GM19023 (cell line): ENCODE results near the gene INF2.
"Not testable (repeated sequence)": the region's sequence is repeated elsewhere in the genome, so short reads cannot be mapped to it uniquely, and the experiment has no call there.

ENCODE experiments used
- ATAC-seq: cut with Tn5 transposase; IDR thresholded peaks from one replicate; pipeline ENCODE4 v1.9.1; 2021; ENCODE audit warnings: mild to moderate bottlenecking, moderate library complexity; ENCODE audit not compliant: unreplicated experiment

Gene INF2

GRCh38 chr14:104689109-104689880 lies at the start of gene INF2:
Gene INF2 (plus strand): TSS chr14:104689618. CDS start chr14:104701366, 11,748 bp downstream.
- ATAC-seq: peak; percentile 51

DNA sequence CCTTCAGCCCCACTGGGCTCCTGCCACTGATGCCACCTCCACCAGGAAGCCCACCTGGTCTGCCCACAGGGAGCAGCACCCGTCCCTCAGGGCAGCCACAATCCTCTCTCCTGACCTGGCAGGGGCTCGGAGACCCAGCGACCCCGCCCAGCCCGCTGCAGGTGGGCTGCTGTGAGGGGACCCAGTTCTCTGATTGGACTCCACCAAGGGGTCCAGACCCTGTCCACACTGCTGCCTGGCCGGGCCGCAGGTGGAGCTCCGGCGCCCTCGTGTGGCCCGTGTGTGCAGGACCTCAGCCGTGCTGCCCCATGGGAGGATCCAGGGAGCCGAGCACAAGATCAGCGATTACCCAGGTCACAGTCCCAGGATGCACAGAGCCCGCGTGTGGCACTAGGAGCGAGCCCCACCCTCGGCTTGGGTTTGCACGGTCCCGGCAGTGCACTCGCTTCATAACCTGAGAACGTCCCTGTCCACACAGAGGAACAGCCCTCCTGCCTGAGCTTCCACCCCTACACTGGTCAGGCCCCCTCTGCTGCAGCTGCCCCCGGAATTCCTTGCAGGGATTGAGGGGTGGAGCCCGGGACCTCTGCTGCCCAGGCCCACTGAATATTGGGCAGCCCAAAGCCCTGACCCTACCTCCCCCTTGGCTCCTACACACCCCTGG lies 49.4 kb upstream of the INF2 start:
- no peak for ATAC-seq

- ATAC-seq: no peak
Observed at GRCh38 chr14:104640681-104641080, 48.7 kb upstream of the INF2 start.

- no peak for ATAC-seq
Observed at GRCh38 chr14:104641753-104642539, 47.5 kb upstream of the INF2 start.

DNA sequence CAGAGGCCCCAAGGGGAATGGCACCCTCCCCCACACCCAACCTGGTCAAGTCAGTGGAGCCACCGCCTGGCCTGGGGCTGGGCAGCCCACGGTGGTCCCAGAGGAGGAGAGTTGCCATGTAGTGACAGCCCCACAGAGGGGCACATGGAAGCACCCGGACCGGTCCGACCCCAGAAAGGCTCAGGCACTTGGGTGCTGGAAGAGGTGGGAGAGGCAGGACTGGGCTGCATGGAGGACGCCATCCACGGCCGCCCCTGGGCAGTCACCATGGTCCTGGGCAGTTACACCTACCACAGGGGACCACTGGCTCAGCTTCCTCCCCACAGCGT lies 46.9 kb upstream of the INF2 start:
- no peak for ATAC-seq

- no peak for ATAC-seq
Observed at GRCh38 chr14:104643306-104643705, 46.1 kb upstream of the INF2 start.

- no peak for ATAC-seq
Observed at GRCh38 chr14:104644091-104644635, 45.3 kb upstream of the INF2 start.

- no peak for ATAC-seq
Observed at GRCh38 chr14:104644656-104645378, 44.6 kb upstream of the INF2 start.

DNA sequence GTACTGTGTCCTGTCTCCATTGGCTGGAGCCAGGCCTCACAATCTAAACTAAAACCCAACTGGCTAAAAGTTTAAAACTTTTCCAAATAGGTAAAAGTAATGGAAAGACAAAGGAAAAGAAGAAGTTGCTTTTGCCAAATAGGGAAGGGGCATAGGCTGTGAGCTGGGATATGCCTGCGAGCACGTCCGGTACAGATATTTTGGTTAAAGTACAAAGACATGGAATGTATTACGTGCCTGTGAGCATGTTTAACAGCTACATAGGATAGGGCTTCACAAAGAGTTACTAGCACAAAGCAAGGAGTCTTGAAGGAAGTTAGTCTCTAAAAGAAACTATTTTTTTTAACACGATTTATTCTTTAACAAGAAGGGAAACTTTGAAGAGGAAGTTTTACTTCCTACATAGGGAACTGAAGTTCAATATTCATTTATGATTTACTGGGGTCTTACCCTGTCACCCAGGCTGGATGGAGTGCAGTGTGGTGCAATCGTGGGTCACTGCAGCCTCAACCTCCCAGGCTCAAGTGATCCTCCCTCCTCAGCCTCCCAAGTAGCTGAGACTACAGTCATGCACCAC lies 41.9 kb upstream of the INF2 start:
- no peak for ATAC-seq

DNA sequence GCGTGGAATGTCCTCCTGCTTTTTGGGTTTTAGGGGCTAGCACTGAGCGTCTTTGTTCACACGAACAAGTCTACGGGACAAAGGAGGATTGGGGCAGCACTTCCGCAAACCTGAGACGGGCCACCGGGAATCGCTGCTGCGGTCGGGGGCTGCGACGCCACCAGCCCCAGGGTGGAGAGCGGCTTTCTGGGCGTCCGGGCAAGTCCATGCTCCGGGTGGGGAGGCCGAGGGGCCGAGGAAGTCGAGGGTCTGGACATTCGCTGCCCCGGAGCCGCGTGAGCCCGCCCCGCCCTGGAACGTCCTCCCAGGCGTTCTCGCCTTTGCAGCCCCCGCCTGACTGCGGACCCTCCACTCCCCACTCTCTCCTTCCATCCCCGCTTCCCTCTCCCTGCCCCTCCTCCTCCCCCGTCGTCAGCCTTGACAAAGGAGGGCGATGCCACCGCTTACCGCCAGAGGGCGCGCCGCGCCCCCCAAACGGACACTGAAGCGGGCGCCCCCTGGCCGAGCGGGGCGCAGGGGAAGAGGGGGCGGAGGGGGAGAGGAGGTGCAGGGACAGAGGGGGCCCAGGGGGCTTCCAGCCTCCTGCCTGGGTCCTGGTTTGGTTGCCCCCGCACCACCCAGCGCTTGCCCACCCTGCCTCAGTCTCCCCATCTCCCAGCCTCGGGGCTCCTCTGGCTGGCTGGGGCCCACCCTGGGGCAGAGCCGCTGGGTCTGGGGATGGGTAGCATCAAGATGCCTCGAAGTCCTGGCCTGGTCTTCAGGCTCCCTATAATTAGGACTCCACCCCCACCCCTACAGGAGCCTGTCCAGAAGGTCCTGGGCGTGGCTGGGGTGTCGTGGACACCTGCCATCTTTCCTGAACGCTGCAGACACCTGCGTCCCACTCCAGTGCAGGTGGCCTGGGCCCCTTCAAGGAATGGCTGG lies 39.1 kb upstream of the INF2 start:
- ATAC-seq: peak; percentile 62

DNA sequence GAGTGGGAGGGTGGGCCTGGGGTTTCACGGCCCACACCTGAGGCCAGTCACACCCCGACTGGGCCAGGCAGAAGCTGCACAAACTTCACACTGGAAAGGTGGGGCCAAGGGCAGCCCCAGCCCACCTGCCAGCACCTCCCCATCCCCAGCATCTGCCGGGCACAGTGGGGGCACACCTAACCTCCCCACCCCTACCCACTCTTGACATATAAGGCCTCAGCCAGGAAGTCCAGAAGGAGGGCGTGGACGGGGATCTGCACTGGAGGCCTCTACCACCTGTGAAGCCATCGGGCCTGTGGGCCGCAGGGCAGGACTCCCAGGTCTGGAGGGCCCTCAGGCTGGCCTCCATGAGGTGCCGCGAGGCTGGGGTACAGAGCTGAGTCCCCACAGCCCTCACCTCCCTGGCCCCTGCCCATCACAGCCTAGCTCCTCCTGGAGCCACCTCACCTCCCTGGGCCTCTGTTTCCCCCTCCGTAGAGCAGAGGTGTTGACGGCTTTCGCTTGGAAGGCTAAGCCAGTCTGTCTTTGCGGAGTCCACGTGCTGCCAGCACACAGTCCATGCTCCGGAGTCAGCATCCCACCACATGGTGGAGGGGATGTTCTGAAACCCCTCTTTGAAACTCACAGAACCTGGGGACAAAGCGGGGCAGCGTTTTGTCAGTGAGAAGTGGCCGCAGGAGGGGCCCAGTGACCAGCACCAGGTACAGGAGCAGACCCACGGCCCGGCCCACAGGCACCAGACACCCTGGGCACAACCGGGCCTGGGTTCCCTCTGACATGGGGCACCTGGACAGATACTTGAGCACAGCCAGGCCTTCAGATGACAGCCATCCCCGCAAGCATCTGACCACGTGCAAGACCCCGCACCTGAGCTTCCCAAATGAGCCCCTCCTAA lies 38.2 kb upstream of the INF2 start:
- no peak for ATAC-seq

DNA sequence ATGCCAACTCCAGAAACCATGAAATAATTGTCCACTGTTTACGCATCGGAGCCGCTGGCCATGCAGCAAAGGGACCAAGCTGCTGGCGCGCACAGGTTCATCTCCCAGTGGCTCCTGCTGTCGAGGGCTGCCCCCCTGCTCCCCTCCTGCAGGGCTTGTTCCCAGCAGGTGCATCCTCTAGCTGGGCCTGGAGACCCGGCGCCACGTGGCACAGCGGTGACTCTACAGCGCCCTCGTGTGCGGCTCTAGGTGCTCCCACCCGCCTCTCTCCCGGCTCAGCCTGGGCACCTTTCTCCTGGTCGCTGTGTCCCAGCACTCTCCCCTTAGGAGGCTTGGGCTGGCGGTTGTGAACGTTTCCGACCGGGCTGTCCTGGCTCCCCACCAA lies 37.5 kb upstream of the INF2 start:
- ATAC-seq: no peak

DNA sequence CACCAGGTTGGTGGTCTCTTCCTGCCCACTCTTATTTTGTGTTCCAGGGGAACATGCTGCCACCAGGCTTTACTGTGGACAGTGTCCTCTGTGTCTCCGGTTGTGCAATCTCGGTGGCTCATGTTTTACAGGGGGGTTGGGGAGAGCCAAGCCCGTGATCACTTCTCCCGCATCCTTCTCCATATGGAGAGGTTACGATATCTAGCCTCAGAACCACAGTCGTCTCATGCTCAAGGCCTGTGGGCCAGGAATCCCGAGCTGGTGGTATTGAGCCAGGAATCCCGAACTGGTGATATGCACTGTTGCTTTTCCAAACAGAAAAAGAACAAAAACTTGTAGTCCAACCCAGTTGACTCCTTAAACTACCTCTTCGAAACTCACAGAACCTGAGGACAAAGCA lies 37.0 kb upstream of the INF2 start:
- no peak for ATAC-seq

GRCh38 chr14:104653130-104653920 lies 36.1 kb upstream of the INF2 start:
- ATAC-seq: not testable (repeated sequence)

- no peak for ATAC-seq
Observed at GRCh38 chr14:104654119-104654518, 35.3 kb upstream of the INF2 start.

DNA sequence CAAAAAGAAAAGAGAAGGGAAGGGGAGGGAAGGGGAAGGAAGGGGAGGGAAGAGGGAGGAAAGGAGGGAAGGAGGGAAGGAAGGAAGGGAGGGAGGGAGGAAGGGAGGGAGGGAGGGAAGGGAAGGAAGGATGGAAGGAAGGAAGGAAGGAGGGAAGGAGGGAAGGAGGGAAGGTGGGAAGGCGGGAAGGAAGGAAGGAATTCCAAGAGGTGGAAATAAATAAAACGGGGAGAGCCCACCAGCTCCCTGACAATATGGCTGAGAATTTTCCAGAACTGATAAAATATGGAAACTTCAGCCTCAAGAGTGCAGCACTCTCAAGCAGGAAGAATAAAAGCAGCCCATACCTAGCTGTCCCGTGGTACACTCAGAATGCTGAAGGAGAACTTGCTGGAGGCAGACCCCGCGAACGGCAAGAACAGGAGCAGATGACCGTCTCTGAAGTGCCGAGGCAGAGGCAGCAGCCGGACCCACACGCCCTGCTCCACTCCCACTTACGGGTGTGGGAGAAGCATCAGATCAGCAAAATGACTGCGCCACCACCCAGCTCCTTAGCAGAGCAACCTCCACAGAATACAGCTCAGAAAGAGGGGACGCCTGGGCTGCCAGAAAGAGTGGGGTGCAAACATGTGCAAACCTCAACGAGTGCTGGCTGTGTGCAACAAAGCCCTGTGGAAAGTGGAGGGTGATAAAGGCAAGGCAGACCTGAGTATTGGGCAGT lies 34.1 kb upstream of the INF2 start:
- ATAC-seq: no peak
